Panc1 (cell line): Measurements from ENCODE around the gene FBXO17. TPM values are rescaled to one million over a fixed set of nuclear protein-coding genes. Genes with fewer than 3 reads are reported as not detected.
"Not testable (repeated sequence)": the region's sequence is repeated elsewhere in the genome, so short reads cannot be mapped to it uniquely, and the experiment has no call there.

ENCODE experiments used
- ATAC-seq: fragments of 200-7000 bp; cut with Tn5 transposase; 2 replicates; pipeline ENCODE4 v1.9.1; 2020; ENCODE audit warnings: mild to moderate bottlenecking, moderate library complexity
- BruUV-seq: library from RNA; stranded (reverse); fragments of 400-500 nt; replicated peaks from 2 replicates; lab custom pipeline; 2021; lab: Mats Ljungman, UMichigan
- CTCF ChIA-PET: fragments of 300-600 bp; sonication (Branson Sonifier 250); formaldehyde crosslinking; loops from one replicate; lab custom pipeline; 2022; ENCODE audit warnings: antibody characterized with exemption; lab: Charles Lee
- POLR2A ChIA-PET: fragments of 300-600 bp; sonication (Branson Sonifier 250); formaldehyde crosslinking; loops from one replicate; lab custom pipeline; 2022; ENCODE audit warnings: antibody characterized with exemption; lab: Charles Lee
- DNase-seq: peaks from one replicate; pipeline ENCODE4 v3.0.0-alpha.2; 2010; ENCODE audit warnings: low read depth, low spot score
- H3K27ac ChIP-seq: 2 replicates; pipeline ENCODE4 v1.5.1; 2011; ENCODE audit warnings: mild to moderate bottlenecking, low read length, inconsistent platforms
- H3K27me3 ChIP-seq: fragments of 200-500 bp; sonication (Bioruptor generic); 2 replicates; pipeline ENCODE4 v1.6.0; 2014; ENCODE audit warnings: low read length, inconsistent platforms; ENCODE audit not compliant: control insufficient read depth, insufficient read depth
- H3K36me3 ChIP-seq: fragments of 200-500 bp; sonication (Bioruptor generic); 2 replicates; pipeline ENCODE4 v1.5.1; 2014; ENCODE audit warnings: inconsistent platforms, mild to moderate bottlenecking, low read length, moderate library complexity; ENCODE audit not compliant: control insufficient read depth, insufficient read depth
- H3K4me1 ChIP-seq: 2 replicates; pipeline ENCODE4 v1.5.1; 2011; ENCODE audit warnings: inconsistent platforms, mild to moderate bottlenecking, low read length, moderate library complexity; ENCODE audit not compliant: control insufficient read depth, insufficient read depth
- H3K4me3 ChIP-seq, 2 experiments: 2 replicates each; pipeline ENCODE4 v1.5.1; 2011 to 2012; ENCODE audit warnings: low read depth in 2 of 2, low read length in 2 of 2, mild to moderate bottlenecking in 2 of 2, inconsistent platforms in 1 of 2, moderate library complexity in 1 of 2
- H3K9me3 ChIP-seq: fragments of 200-500 bp; sonication (Bioruptor generic); 2 replicates; pipeline ENCODE4 v1.5.1; 2014; ENCODE audit warnings: low read depth, mild to moderate bottlenecking, inconsistent platforms, low read length, moderate library complexity; ENCODE audit not compliant: control insufficient read depth, insufficient read depth
- POLR2AphosphoS5 ChIP-seq: IDR thresholded peaks from 2 replicates; pipeline ENCODE4 v1.6.1; 2012; ENCODE audit warnings: mild to moderate bottlenecking, low read depth, low read length, moderate library complexity
- SIN3A ChIP-seq: IDR thresholded peaks from 2 replicates; pipeline ENCODE4 v1.6.1; 2012; ENCODE audit warnings: low read depth, mild to moderate bottlenecking, low read length, moderate library complexity, borderline replicate concordance; ENCODE audit not compliant: insufficient read depth
- TCF7L2 ChIP-seq: IDR thresholded peaks from 2 replicates; pipeline ENCODE4 v1.6.1; 2011; ENCODE audit warnings: mild to moderate bottlenecking, low read depth, low read length, inconsistent platforms
- in situ Hi-C: cut with HindIII; loops from 2 replicates; pipeline ENCODE4 v1.10.0; 2016; ENCODE audit warnings: low sequenced_read_pairs, low pct_unique_long_range_greater_than_20kb
- intact Hi-C: fragments of 100-400 bp; cut with micrococcal nuclease; formaldehyde crosslinking; loops from one replicate; pipeline ENCODE4 v1.10.0; 2022; ENCODE audit not compliant: unreplicated experiment
- total RNA-seq: library from RNA; stranded (reverse); gene quantifications from one replicate; pipeline ENCODE4 v1.2.1, GENCODE V29; 2021; ENCODE audit not compliant: unreplicated experiment
- TF ChIP-seq, protein P1 (sequence below), 2 experiments: IDR thresholded peaks; 2 replicates each; pipeline ENCODE4 v1.6.1; 2011 to 2012; ENCODE audit warnings: low read depth in 2 of 2, control low read depth in 1 of 2, low read length in 1 of 2, mild to moderate bottlenecking in 1 of 2, moderate library complexity in 1 of 2; ENCODE audit not compliant: insufficient read depth in 1 of 2
- TF ChIP-seq, protein P2 (sequence below): fragments of 450-650 bp; IDR thresholded peaks from 2 replicates; pipeline ENCODE4 v1.5.1; 2017; ENCODE audit warnings: mild to moderate bottlenecking

Gene FBXO17
- total RNA-seq, 1 experiment from 2014 or later, result 411 TPM

DNA sequence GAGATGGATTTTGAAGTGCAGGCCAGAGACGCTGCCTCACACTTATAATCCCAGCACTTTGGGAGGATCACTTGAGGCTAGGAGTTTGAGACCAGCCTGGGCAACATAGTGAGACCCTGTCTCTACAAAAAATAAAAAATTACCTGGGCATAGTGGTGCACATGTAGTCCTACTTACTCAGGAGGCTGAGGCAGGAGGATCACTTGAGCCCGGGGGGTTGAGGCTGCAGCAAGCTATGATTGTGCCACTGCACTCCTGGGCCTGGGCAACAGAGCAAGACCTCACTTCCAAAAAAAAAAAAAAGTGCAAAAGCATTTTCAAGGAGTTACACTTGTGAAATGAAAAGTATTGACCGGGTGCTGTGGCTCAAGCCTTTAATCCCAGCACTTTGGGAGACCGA lies 27.6 kb upstream of the FBXO17 start:
- ATAC-seq (no peak; the same call in 1 of the 2 replicates), DNase-seq (no peak)
- TF ChIP-seq TCF7L2, result no peak
- no peak for TF ChIP-seq POLR2AphosphoS5
- no peak for TF ChIP-seq SIN3A
- TF ChIP-seq, protein P1, sequence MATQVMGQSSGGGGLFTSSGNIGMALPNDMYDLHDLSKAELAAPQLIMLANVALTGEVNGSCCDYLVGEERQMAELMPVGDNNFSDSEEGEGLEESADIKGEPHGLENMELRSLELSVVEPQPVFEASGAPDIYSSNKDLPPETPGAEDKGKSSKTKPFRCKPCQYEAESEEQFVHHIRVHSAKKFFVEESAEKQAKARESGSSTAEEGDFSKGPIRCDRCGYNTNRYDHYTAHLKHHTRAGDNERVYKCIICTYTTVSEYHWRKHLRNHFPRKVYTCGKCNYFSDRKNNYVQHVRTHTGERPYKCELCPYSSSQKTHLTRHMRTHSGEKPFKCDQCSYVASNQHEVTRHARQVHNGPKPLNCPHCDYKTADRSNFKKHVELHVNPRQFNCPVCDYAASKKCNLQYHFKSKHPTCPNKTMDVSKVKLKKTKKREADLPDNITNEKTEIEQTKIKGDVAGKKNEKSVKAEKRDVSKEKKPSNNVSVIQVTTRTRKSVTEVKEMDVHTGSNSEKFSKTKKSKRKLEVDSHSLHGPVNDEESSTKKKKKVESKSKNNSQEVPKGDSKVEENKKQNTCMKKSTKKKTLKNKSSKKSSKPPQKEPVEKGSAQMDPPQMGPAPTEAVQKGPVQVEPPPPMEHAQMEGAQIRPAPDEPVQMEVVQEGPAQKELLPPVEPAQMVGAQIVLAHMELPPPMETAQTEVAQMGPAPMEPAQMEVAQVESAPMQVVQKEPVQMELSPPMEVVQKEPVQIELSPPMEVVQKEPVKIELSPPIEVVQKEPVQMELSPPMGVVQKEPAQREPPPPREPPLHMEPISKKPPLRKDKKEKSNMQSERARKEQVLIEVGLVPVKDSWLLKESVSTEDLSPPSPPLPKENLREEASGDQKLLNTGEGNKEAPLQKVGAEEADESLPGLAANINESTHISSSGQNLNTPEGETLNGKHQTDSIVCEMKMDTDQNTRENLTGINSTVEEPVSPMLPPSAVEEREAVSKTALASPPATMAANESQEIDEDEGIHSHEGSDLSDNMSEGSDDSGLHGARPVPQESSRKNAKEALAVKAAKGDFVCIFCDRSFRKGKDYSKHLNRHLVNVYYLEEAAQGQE (IDR thresholded peaks at IDR 0.05; ENCODE audit: insufficient read depth in 1 of 2, low read depth in 2 of 2, low read length in 1 of 2), result no peak
- TF ChIP-seq, protein P2, sequence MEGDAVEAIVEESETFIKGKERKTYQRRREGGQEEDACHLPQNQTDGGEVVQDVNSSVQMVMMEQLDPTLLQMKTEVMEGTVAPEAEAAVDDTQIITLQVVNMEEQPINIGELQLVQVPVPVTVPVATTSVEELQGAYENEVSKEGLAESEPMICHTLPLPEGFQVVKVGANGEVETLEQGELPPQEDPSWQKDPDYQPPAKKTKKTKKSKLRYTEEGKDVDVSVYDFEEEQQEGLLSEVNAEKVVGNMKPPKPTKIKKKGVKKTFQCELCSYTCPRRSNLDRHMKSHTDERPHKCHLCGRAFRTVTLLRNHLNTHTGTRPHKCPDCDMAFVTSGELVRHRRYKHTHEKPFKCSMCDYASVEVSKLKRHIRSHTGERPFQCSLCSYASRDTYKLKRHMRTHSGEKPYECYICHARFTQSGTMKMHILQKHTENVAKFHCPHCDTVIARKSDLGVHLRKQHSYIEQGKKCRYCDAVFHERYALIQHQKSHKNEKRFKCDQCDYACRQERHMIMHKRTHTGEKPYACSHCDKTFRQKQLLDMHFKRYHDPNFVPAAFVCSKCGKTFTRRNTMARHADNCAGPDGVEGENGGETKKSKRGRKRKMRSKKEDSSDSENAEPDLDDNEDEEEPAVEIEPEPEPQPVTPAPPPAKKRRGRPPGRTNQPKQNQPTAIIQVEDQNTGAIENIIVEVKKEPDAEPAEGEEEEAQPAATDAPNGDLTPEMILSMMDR, result no peak
- H3K36me3 ChIP-seq, result no peaks in the 10 kb centered on the region
- POLR2A ChIA-PET, result no interaction called here
- CTCF ChIA-PET, result interaction anchor here (0.6 kb wide), 1 partner anchor 230 kb away, joined by 4 read pairs; no protein-coding TSS in a partner anchor
- no peaks in the 10 kb centered on the region for H3K4me1 ChIP-seq
- no peak overlapping the region for H3K4me3 ChIP-seq
- H3K27ac ChIP-seq, result no peak overlapping the region
- in situ Hi-C loops, result no loop called here
- intact Hi-C loops, result no loop called here
- H3K27me3 ChIP-seq, result no peaks in the 10 kb centered on the region
- BruUV-seq, result no TSS peak
- H3K9me3 ChIP-seq, result no peaks in the 10 kb centered on the region

DNA sequence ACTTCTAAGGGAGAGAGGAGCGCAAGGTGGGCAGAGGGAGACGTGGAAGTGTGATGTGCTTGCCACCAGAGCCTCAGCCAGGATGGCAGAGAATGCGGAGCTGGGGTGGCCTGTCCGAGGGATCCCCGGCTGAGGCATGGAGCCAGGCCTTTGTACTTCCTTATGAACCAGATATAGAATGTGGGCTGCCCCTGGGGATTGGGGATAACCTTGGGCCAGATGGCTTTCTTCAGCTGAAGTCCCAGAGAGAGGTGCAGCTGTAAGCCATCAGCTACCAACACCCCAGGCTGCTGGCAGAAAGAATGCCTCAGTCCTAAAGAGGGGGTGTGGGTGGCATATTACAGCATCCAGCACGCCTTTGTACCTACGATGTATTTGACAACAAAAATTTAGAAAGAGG lies 25.5 kb upstream of the FBXO17 start:
- POLR2A ChIA-PET, result interaction anchor here (0.6 kb wide), 1 partner anchor 31 kb away, joined by 11 read pairs; the partner anchor contains the start of gene FBXO27
- H3K27me3 ChIP-seq, result no peaks in the 10 kb centered on the region
- H3K9me3 ChIP-seq, result no peaks in the 10 kb centered on the region
- ATAC-seq (peak; percentile 44), DNase-seq (no peak)
- TF ChIP-seq, protein P2, result no peak
- no peak for TF ChIP-seq SIN3A
- TF ChIP-seq, protein P1 (IDR thresholded peaks at IDR 0.05; ENCODE audit: insufficient read depth in 1 of 2, low read depth in 2 of 2, low read length in 1 of 2), result no peak
- TF ChIP-seq POLR2AphosphoS5, result no peak
- TF ChIP-seq TCF7L2, result no peak
- H3K4me3 ChIP-seq, result no peak overlapping the region
- no peaks in the 10 kb centered on the region for H3K36me3 ChIP-seq
- CTCF ChIA-PET, result interaction anchor here (0.7 kb wide), 1 partner anchor 792 kb away, joined by 3 read pairs; no protein-coding TSS in a partner anchor
- H3K27ac ChIP-seq, result no peak overlapping the region
- no TSS peak for BruUV-seq
- no peaks in the 10 kb centered on the region for H3K4me1 ChIP-seq
- in situ Hi-C loops, result no loop called here
- intact Hi-C loops, result no loop called here

DNA sequence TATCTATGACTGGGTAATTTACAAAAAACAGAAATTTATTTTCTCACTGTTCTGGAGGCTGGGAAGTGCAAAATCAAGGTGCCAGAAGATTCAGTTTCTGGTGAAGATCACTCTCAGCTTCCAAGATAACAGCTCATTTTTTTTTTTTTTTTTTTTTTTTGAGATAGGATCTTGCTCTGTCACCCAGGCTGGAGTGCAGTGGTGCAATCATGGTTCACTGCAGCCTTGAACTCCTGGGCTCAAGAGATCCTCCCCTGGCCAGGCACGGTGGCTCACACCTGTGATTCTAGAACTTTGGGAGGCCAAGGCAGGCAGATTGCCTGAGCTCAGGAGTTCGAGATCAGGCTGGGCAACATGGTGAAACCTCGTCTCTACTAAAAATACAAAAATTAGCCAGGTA lies 22.0 kb upstream of the FBXO17 start:
- BruUV-seq, DNase-seq, H3K27me3 ChIP-seq, H3K36me3 ChIP-seq, intact Hi-C loops, H3K9me3 ChIP-seq, H3K27ac ChIP-seq, H3K4me1 ChIP-seq, ATAC-seq, H3K4me3 ChIP-seq: not testable (repeated sequence)
- CTCF ChIA-PET, result interaction anchor here (0.6 to 1.9 kb wide), 4 partner anchors 9 to 366 kb away, joined by 3 to 8 read pairs (median 3); no protein-coding TSS in a partner anchor
- in situ Hi-C loops, result loop anchor here (5.0 to 25.0 kb wide), 2 partner anchors 70 to 940 kb away; partner anchors contain the start of gene FCGBP
- POLR2A ChIA-PET, result interaction anchor here (0.6 to 0.8 kb wide), 3 partner anchors 9 to 46 kb away, joined by 3 to 9 read pairs (median 4); no protein-coding TSS in a partner anchor
